ENCODE results near the gene SSH2. TPM values are rescaled to one million over a fixed set of nuclear protein-coding genes. Genes with fewer than 3 reads are reported as not detected.

Gene SSH2
- total and polyA plus RNA-seq, 9 of the 15 experiments (the other 6 are each of a cell fraction or from before 2014, with no cell fraction given): 3.9 to 16.1 (median 10.2) TPM

DNA sequence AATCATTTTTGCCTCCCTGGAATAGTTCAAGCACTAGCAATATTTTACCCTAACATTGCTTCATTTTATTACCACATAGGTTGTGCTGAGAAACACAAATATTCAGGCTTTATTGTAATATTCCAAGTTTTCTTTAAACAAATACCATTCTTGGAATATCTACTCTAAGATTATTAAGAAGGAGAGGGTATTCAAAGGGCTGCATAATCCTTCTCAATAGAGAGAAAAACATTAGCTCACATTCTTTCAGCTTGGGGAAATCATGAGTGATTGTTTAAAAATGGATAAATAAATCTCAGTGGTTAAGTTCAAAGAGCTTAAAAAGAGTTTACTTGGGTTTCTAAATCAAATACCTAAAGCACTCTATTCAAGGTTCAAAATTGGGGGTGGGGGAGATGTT, 195.4 kb downstream of the SSH2 start:
- Histone ChIP-seq H3K4me2 (ENCODE audit: insufficient read depth, low read length) (no peak overlapping the region), H3K4me3 (no peak overlapping the region), H3K4me1 (replicated peaks in 1 of 2; ENCODE audit: control insufficient read depth in 2 of 2, insufficient read depth in 2 of 2, low read length in 2 of 2) (peaks cover 6 to 22% of the 10 kb centered on the region in 2 experiments; a peak in 4 of 5 replicates), H3K9me1 (ENCODE audit: control insufficient read depth, insufficient read depth, low read length) (no peaks in the 10 kb centered on the region), H3K27ac (ENCODE audit: extremely low read depth, low read depth, low read length) (no peak overlapping the region), H3K79me2 (ENCODE audit: control insufficient read depth, insufficient read depth, low read length) (no peaks in the 10 kb centered on the region), H4K20me1 (replicated peaks; ENCODE audit: control insufficient read depth, insufficient read depth, low read length) (no peaks in the 10 kb centered on the region), H2AFZ (ENCODE audit: low read depth, low read length) (no peak overlapping the region), H3K9ac (ENCODE audit: insufficient read depth in 1 of 2, low read depth in 2 of 2, low read length in 2 of 2) (no peak overlapping the region), H3K9me3 (replicated peaks; ENCODE audit: control insufficient read depth, insufficient read depth, low read depth, low read length) (no peaks in the 10 kb centered on the region), H3K27me3 (ENCODE audit: control insufficient read depth in 2 of 2, insufficient read depth in 2 of 2, low read length in 2 of 2) (no peaks in the 10 kb centered on the region), H3K36me3 (ENCODE audit: control insufficient read depth, insufficient read depth, low read length) (no peaks in the 10 kb centered on the region)
- FAIRE-seq (no peak), ATAC-seq (no peak), DNase-seq (ENCODE audit: extremely low read depth in 1 of 4, low spot score in 3 of 4) (no peak)
- intact Hi-C loops (cut with micrococcal nuclease): no loop called here
- ChIA-PET POLR2A (interaction anchor here (2.4 kb wide), 1 partner anchor 12 kb away, joined by 12 read pairs; no protein-coding TSS in a partner anchor), CTCF (ENCODE audit: low intra/inter-chr PET ratio) (no interaction called here)
- TF ChIP-seq TAF15 (IDR thresholded peaks at IDR 0.05; ENCODE audit: low read depth, low read length) (no peak), TFAM (CRISPR knock-in tag; conservative IDR thresholded peaks at IDR 0.05) (no peak), KAT8 (IDR thresholded peaks at IDR 0.05; ENCODE audit: low read depth) (no peak), HDAC3 (IDR thresholded peaks at IDR 0.05; ENCODE audit: borderline replicate concordance, partially characterized antibody) (no peak), ZNF780A (CRISPR knock-in tag; IDR thresholded peaks at IDR 0.05) (no peak), FOXK2 (conservative IDR thresholded peaks at IDR 0.05 in 1 of 2, IDR thresholded peaks at IDR 0.05 in 1 of 2; ENCODE audit: low read depth in 2 of 2) (no peak), ZNF77 (CRISPR knock-in tag; IDR thresholded peaks at IDR 0.05) (no peak), ZNF507 (tag; conservative IDR thresholded peaks at IDR 0.05) (no peak), NUFIP1 (IDR thresholded peaks at IDR 0.05; ENCODE audit: partially characterized antibody) (no peak), ZFX (CRISPR knock-in tag; IDR thresholded peaks at IDR 0.05) (no peak), ZNF668 (CRISPR knock-in tag; IDR thresholded peaks at IDR 0.05) (no peak), ZNF384 (IDR thresholded peaks at IDR 0.05; ENCODE audit: low read depth, low read length) (no peak), ZNF717 (CRISPR knock-in tag; IDR thresholded peaks at IDR 0.05) (no peak), BRF1 (IDR thresholded peaks at IDR 0.05; ENCODE audit: borderline replicate concordance, extremely low read depth, insufficient read length) (no peak), KDM5B (IDR thresholded peaks at IDR 0.05; ENCODE audit: insufficient replicate concordance, low read depth, low read length) (no peak), GABPB1 (CRISPR knock-in tag; IDR thresholded peaks at IDR 0.05) (no peak)
- TF ChIP-seq, protein P1, sequence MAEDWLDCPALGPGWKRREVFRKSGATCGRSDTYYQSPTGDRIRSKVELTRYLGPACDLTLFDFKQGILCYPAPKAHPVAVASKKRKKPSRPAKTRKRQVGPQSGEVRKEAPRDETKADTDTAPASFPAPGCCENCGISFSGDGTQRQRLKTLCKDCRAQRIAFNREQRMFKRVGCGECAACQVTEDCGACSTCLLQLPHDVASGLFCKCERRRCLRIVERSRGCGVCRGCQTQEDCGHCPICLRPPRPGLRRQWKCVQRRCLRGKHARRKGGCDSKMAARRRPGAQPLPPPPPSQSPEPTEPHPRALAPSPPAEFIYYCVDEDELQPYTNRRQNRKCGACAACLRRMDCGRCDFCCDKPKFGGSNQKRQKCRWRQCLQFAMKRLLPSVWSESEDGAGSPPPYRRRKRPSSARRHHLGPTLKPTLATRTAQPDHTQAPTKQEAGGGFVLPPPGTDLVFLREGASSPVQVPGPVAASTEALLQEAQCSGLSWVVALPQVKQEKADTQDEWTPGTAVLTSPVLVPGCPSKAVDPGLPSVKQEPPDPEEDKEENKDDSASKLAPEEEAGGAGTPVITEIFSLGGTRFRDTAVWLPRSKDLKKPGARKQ (CRISPR knock-in tag; IDR thresholded peaks at IDR 0.05): no peak
- in situ Hi-C loops (cut with MboI): no loop called here
- no TSS peak for BruUV-seq (replicated peaks)
